Smooth muscle cell of the brain vasculature (primary cell): Measurements from ENCODE around the gene VAV1.
"Not testable (repeated sequence)": the region's sequence is repeated elsewhere in the genome, so short reads cannot be mapped to it uniquely, and the experiment has no call there.

Experiments used
- DNase-seq: peaks from one replicate; pipeline ENCODE4 v3.0.0-alpha.2; 2012; ENCODE audit warnings: low read depth, low spot score

VAV1 gene

DNA sequence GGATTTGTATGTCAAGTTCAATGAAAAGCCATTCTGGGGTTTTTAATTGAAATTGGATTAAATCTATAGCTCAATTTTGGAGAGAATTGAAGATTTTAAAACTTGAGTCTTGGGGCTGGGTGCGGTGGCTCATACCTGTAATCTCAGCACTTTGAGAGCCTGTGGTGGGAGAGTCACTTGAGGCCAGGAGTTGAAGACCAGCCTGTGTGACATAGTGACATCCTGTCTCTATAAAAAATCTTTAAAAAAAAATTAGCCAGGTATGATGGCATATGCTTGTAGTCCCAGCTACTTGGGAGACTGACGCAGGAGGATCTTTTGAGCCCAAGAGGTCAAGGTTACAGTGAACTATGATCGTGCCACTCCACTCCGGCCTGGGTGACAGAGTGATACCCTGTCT, 41.2 kb downstream of the VAV1 start:
- DNase-seq: no peak

DNA sequence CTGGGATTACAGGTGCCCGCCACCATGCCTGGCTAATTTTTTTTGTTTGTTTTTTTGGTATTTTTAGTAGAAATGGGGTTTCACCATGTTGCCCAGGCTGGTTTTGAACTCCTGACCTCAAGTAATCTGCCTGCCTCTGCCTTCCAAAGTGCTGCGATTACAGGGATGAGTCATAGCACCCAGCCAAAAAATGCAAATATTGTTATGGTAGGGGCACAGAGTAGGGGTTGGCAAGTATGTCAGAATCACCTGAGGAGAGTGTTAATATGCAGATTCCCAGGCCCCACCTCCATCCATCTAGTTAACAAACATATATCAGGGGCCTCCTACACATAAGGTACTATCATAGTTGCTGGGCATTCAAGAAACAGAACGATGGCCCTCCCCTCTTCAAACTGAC, 44.7 kb downstream of the VAV1 start:
- DNase-seq: no peak

DNA sequence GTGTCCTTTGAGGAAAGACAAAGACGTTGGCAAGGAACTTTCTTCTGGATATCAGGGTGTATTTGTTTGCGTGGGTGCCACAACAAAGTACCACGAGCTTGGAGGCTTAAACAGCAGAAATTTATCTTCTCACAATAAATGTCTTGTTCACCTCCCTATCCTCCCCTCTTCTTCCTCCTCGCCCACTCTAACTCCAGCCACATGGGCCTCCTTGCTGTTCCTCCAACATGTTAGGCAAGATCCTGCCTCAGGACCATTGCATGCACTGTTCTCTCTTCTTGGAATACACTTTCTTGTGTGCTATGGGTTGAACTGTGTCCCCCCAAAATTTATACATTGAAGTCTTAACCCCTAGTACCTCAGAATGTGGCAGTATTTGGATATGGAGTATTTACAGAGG, 45.7 kb downstream of the VAV1 start:
- DNase-seq: no peak

DNA sequence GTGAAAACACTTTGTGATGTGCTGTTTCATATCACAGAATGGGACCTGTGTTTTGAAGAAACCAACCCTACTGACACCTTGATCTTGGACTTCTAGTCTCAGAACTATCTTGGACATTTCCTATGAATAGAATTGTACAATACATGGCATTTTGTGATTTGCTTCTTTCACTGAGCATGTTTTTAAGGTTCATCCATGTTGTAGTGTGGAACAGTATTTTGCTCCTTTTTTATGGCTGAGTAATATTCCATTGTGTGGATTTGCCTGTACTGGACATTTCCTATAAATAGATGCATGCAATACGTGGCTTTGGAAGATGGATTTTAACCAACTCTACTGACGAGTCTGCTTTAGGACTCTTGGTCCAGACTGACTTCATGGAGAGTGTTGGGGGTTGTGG, 46.8 kb downstream of the VAV1 start:
- DNase-seq: no peak

DNA sequence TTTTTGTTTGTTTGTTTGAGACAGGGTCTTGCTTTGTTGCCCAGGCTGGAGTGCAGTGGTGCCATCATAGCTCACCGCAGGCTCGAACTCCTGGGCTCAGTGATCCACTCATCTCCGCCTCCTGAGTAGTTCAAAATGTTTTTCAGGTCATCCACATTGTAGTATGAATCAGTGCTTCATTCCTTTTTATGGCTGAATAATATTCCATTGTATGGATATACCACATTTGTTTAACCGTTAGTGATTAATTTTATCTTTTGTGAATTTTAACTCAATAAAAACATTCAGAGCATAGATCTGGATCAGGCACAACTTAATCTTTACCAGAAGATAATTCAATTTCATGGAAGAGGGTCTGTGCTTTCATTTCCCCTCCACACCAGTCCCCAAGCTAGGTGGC, 47.7 kb downstream of the VAV1 start:
- no peak for DNase-seq

DNA sequence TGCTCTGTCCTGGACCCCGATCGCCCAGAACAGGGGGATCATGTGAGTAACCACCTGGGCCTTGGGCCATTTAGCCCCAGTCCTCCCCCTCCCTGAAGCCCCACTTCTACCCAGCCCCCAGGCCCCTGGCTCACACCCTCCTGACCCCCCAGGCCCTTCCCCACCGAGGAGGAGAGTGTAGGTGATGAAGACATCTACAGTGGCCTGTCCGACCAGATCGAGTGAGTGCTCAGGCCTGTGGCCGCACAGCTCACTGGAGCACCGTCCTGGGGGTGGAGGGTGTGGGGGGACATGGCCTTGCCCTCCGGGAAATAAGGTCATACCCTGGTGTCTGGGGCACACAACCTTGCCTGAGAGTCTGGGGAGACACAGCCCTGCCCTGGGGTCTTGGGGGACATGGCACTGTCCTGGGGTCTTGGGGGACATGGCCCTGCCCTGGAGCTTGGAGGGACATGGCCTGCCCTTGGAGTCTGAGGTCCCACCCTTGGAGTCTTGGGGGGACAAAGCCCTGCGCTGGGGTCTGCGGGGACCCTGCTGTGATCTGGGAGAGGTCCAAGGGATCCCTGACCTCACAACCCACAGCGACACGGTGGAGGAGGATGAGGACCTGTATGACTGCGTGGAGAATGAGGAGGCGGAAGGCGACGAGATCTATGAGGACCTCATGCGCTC, 49.3 kb downstream of the VAV1 start:
- DNase-seq: no peak

DNA sequence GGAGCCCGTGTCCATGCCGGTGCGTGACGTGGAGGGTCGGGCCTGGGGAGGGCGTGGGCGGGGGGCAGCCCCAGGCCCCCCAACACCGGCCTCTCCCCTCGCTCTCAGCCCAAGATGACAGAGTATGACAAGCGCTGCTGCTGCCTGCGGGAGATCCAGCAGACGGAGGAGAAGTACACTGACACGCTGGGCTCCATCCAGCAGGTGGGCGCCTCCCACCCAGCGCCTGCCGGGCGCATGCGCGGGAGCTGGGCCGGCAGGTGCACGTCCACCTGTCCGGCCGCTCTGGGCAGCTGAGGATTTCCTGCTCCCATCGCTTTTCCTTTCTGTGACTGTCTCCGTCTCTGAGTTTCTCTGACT, 49.8 kb downstream of the VAV1 start:
- DNase-seq: no peak

DNA sequence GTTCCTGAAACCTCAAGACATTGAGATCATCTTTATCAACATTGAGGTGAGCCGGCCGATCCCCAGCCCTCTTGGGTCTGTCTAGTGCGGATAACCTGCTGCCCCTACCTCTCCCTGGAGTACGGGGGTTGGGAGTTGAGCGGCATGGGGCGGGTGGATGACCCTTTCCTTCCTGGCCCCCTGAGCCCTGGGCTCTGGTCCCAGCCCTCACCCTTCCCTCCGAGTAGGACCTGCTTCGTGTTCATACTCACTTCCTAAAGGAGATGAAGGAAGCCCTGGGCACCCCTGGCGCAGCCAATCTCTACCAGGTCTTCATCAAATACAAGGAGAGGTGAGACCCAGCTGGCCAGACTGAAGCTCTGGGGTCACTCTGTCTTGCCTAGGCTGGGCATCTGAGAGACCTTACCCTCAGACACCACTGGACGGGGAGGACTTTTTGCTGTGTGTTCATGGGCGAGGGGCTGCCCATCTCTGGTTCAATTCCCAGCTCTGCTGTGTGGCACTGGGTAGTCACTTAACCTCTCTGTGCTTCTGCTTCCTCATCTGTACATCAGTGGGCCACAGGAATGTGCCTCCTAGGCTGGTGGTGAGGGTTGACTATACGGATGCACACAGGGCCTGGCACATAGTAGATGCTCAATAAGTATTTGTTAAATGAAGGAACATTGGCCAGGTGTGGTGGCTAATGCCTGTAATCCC, 52.7 kb downstream of the VAV1 start:
- DNase-seq: no peak

DNA sequence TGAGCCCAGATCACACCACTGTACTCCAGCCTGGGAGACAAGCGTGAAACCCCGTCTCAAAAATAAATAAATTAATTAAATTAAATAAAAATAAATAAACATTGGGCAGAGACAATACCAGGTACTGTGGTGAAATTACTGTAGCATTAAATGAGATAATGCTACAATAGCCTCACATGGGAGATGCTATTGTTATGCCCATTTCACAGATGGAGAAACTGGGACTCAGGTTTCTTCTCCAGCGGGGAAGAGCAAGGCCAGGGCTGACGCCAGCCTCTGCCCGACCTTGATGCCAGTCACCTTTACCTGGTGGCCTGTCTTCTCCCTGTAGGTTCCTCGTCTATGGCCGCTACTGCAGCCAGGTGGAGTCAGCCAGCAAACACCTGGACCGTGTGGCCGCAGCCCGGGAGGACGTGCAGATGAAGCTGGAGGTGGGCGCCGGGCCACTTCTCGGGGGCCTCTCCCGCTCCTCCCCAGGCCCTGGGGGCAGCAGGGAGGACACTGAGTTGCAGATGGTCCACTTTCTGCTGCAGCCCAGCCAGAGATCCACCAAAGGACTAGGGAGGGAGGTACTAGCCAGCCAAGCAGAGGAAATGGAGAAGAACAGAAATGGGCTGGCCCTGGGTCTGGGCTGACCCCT, 53.9 kb downstream of the VAV1 start:
- DNase-seq: no peak

DNA sequence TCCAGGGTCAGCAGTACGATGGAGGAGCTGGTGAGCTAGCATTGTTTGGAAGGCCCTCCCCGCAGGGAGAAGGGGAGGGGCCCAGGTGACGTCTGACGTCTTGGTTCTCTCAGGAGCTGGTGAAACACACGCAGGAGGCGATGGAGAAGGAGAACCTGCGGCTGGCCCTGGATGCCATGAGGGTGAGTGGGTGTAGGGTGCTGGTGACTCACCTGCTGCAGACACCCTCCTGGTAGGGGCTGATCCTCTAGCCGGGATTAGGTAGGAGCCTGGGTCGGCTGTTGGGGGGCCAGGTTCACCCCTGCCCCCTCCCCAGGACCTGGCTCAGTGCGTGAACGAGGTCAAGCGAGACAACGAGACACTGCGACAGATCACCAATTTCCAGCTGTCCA, 55.8 kb downstream of the VAV1 start:
- DNase-seq: no peak

DNA sequence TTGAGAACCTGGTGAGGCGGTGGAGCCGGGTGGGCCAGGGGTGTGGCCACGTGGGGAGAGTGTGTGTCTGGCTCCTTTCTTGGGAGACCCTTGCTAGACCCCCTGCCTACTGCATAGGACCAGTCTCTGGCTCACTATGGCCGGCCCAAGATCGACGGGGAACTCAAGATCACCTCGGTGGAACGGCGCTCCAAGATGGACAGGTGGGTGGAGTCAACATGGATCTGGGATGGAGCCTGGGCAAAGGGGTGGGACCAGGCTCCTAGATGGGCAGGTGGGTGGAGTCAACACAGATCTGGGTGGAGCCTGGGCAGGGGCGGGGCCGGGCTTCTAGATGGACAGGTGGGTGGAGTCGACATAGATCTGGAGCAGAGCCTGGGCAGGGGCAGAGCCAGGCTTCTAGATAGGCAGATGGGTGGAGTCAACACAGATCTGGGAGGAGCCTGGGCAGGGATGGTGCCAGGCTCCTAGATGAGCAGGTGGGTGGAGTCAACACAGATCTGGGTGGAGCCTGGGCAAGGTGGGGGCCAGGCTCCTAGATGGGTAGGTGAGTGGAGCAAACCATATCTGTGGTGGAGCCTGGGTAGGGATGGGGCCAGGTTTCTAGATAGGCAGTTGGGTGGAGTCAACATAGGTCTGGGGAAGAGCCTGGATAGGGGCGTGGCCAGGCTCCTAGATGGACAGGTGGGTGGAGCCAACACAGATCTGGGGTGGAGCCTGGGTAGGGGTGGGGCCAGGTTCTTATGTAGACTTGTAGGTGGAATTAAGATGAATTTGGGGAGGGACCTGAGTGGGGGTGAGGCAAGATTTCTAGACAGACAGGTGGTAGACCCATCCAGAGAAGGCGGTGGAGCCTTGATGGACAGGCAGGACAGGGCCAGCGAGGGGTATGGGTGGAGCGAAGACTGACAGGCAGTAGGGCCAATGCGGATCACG, 56.5 kb downstream of the VAV1 start:
- no peak for DNase-seq

DNA sequence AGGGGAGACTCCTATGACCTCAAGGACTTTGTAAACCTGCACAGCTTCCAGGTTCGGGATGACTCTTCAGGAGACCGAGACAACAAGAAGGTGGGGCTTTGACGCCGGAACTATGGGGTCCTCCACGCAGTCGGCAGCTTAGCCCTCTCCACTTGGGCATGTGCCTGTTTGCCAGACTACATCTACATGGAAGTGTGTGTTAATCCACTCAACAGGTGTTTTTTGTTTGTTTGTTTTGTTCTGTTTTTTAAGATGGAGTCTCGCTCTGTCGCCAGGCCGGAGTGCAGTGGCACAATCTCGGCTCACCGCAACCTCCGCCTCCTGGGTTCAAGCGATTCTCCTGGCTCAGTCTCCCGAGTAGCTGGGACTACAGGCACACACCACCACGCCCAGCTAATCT, 57.3 kb downstream of the VAV1 start:
- not testable (repeated sequence) for DNase-seq

DNA sequence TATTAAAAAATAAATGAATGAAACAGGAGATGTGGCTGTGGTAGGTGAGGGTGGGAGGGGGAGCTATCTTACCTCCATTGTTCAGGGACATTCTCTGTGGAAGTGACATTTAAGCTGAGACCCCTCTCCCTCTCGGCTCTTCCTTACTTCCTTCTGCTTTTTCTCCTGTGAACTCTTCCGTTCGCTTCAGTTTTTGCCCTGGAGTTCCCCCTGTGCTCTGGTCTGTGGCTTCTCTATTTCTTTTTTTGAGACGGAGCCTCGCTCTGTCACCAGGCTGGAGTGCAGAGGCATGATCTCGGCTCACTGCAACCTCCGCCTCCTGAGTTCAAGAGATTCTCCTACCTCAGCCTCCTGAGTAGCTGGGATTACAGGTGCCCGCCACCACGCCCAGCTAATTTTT, 58.6 kb downstream of the VAV1 start:
- not testable (repeated sequence) for DNase-seq

DNA sequence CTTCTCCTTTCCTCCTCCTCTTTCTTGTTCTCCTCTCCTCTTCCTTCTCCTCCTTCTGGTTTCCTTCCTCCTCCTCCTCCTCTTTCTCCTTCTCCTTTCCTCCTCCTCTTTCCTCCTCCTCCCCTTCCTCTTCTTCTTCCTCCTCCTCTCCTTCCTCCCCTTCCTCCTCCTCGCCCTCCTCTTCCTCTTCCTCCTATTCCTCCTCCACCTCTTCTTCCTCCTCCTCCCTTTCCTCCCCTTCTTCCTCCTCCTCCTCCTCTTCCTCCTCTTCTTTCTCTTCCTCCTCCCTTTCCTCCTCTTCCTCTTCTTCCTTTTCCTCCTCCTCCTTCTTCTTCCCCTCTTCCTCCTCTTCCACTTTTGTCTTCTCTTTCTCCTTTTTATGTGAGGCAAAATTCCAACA, 59.9 kb downstream of the VAV1 start:
- no peak for DNase-seq

DNA sequence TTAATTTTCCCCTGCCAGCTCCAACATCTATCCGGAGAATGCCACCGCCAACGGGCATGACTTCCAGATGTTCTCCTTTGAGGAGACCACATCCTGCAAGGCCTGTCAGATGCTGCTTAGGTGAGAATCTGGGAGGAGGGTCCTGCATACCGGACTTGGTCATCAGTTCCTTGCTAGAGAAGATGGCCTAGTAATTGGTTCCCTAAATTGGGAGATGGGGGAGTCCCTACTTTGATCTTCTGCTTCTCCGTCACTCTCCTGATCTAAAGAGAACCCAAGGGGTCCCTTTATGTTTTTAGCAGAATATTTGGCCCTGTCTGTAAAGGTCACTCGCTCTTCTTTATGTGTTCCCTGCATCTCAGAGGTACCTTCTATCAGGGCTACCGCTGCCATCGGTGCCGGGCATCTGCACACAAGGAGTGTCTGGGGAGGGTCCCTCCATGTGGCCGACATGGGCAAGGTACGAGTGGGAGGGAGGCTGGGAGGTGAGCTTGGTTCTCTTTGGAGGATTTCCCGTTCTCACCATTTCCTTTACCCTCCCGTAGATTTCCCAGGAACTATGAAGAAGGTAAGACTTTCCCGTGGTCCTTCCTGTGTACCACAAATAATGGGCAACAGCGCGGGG, 60.8 kb downstream of the VAV1 start:
- DNase-seq: no peak

DNA sequence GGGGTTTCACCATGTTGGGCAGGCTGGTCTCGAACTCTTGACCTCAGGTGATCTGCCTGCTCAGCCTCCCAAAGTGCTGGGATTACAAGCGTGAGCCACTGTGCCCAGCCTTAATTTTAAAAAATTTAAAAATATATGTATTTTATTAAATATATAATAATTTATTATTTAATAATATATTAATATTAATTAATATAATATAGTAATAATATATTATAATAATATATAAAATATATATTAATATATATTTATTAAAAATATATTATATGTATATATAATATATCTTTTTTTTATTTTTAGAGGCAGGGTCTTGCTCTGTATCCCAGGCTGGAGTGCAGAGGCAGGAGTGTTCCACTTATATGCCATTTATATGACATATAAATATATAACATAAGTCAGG, 61.9 kb downstream of the VAV1 start:
- DNase-seq: no peak

DNA sequence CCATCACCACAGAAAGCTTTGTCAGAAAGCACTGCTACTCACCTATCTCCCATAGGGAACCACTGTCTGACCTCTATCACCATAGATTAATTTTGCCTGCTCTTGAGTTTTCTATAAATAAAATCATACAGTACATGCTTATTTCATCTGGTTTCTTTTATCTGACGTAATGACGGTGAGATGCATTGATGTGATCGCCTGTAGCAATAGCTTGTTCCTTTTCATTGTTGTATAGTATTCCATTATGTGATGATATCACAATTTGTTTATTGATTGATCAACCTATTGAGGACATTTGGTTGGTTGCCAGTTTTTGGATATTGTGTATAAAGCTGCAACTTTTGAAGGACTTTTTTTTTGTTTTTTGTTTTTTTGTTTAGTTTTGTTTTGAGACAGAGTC, 63.0 kb downstream of the VAV1 start:
- DNase-seq: no peak

DNA sequence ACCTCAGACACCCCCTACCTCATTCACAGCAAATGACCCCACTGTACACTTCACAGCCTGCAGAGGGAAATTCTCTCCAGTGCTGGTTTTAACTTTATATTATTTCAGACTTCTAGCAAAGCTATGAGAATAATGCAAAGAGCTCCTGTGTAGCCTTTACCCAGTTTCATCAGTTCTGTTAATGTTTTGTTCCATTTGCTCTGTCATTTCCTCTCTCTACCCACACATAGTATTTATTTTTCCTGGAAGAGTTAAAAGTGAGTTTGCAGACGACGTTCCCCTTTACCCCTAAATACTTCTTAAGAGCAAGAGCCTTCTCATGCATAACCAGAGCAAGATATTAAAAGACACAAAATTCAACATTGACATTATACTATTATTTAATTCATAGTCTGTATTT, 65.0 kb downstream of the VAV1 start:
- DNase-seq: no peak

DNA sequence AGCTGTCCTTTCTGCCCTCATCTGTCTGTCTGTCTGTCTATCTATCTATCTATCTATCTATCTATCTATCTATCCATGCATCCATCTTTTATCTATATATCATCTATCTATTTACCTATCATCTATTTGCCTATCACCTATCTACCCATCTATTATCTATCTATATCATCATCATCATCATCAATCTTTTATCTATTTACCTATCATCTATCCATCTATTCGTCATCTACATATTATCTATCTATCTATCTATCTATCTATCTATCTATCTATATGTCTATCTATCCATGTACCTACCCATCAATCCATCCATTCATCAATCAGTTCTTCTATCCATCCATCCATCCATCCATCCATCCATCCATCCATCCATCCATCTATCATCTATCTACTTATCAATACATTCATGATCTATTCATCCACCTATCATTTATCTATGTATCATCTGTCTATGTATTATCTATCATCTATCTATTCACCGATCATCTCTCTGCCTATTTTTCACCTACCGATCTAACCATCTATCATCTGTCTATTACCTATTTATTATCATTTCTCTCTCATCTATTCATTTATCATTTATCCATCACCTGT, 65.7 kb downstream of the VAV1 start:
- no peak for DNase-seq

DNA sequence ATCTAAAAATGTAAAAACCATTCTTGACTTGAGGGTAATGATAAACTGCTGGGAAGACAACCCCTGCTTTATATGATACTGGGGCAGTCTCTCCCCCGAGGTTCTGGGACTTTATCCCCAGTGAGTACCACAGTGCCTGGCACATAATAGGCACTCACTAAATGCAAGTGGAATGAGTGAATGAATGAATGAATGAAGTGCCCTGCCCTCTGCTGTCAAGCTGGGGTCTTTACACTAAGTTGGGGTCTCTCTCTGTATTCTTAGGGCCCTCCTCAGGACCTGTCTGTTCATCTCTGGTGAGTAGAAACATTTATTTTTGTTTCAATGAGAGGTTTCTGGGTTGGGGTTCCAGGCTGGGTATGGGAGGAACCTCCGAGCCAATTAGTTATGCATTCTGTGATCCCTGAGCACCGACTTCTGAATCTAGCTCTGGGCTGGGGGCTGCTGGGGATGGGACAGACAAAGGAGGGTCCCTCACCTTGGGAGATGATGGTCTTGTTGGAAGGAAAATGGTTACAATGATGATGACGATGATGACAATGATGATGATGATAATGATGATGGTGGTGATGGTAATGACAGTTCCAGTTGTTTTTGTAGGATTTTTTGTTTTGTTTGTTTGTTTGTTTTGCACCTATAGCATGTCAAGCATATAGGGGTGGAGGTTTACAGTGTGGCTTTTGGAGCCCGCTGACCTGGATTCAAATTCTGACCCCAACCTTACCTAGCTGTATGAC, 70.5 kb downstream of the VAV1 start:
- no peak for DNase-seq

DNA sequence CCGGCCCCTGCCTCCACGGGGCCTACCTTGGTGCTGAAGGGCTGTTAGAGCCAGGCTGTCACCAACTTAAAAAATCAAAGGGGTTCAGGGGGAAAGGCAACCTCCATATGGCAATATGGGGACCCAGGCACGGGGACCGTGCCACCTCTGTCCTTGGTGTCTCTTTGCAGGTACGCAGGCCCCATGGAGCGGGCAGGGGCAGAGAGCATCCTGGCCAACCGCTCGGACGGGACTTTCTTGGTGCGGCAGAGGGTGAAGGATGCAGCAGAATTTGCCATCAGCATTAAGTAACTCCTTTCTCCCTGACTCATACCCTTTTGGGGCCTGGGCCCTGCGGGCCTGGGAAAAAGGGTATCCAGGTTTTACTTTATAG, 75.3 kb downstream of the VAV1 start:
- DNase-seq: no peak
